GM03348 (cell line): Measurements from ENCODE around the gene AFF4.
"Not testable (repeated sequence)": the region's sequence is repeated elsewhere in the genome, so short reads cannot be mapped to it uniquely, and the experiment has no call there.

Experiments used
- DNase-seq: peaks from one replicate; pipeline ENCODE4 v3.0.0; 2012; ENCODE audit warnings: low spot score

AFF4 gene

DNA sequence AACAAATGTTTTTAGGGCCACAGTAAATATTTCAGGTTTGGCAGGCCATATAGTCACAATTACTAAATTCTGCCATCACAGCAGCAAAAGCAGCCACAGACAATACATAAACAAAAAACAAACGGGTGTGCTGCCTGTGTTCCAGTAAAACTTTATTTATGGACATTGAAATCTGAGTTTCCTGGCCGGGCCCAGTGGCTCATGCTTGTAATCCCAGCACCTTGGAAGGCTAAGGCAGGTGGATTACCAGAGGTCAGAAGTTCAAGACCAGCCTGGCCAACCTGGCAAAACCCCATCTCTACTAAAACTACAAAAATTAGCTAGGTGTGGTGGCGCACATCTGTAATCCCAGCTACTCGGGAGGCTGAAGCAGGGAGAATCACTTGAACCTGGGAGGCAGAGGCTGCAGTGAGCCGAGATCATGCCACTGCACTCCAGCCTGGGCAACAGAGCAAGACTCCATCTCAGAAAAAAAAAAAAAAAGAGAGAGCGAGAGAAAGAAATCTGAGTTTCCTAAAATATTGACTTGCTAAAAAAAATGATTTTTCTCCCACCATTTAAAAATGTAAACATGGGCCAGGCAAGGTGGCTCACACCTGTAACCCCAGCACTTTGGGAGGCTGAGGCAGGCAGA is 7.2 kb downstream of the AFF4 start:
- DNase-seq, result not testable (repeated sequence)

DNA sequence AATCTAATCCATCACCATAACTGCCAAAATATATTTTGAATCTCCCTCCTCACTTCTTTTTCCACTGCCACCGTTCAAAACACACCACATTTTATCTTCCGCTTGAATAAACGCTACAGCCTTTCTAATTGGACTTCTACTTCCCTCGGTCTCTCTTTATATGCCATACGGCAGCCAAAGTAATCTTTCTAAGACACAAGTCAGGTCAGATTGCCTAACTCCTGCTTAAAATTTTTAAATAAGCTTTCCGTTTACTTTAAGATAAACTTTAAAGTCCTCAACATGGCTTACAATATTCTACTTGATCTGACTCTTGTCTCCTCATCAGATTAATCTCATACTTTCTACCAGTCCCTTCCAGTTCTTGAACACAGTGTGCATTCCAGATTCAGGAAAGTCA is 9.7 kb downstream of the AFF4 start:
- no peak for DNase-seq

GRCh38 chr5:132952829-132953228 is 10.6 kb downstream of the AFF4 start:
- no peak for DNase-seq

- DNase-seq, result no peak
Observed at GRCh38 chr5:132951897-132952296, 11.5 kb downstream of the AFF4 start.

- DNase-seq, result no peak
Observed at GRCh38 chr5:132949136-132949535, 14.3 kb downstream of the AFF4 start.

GRCh38 chr5:132947671-132948070 is 15.8 kb downstream of the AFF4 start:
- DNase-seq, result no peak

DNA sequence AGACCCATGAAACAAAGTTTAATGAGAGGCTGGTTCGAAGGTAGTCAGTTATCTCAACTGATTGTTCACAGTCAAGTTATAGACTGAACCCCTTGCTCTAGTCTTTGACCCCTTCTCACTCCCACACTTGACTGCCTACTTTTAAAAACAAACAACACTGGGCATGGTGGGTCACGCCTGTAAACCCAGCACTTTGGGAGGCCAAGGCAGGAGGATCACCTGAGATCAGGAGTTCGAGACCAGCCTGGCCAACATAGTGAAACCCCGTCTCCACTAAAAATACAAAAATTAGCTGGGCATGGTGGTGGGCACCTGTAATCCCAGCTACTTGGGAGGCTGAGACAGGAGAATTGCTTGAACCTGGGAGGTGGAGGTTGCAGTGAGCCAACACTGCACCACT is 18.1 kb downstream of the AFF4 start:
- DNase-seq, result not testable (repeated sequence)

DNA sequence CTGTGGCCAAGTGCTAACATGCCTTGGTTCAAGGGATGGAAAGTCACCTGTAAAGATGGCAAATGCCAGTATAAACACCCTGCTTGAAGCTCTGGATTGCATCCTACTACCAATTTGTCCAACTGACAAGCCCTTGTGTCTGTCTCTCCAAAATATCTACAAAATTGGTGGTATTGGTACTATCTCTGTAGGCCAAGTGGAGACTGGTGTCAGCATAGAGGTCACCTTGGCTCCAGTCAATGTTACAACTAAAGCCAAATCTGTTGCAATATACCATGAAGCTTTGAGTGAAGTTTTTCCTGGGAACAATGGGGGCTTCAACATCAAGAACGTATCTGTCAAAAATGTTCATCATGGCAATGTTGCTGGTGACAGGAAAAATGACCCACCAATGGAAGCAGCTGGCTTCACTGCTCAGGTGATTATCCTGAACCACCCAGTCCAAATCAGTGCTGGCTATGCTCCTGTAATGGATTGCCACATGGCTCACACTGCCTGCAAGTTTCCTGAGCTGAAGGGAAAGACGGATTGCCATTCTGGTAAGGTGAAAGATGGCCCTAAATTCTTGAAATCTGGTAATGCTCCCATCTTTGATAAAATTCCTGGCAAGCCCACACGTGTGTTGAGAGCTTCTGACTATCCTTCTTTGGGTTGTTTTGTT is 19.9 kb downstream of the AFF4 start:
- DNase-seq, result no peak

GRCh38 chr5:132941331-132941730 is 22.1 kb downstream of the AFF4 start:
- no peak for DNase-seq

- DNase-seq, result no peak
Observed at GRCh38 chr5:132928062-132928407, 35.4 kb downstream of the AFF4 start.

DNA sequence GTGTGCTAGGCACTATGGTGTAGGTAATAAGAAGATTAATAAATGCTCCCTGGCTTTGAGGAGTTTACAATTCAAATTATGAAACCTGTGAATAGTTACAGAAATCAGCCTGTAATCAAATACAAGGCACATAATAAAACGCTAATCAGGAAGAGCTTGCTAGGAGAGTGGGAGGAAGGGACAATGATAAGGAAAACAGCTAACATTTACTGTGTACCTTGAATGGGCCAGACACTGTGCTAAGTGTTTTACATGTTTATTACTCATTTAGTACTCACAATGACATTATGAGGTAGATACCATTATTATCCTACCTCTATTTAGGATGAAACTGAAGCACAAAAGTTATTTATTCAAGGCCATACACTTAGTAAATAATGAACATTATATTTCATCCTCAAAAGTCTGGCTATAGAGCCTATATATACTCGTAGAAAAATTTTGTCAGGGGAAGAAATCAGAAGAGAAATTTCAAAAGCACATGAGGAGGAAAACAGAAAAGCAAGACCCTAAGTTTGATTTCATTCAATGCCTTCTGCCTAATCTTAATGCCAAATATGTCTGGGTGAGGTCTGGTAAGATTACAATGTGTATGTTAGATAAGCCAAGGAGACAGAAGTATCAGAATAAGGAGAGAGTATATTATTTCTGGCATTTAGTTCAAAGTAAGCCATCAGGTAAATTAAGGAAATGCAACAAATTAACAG is 35.9 kb downstream of the AFF4 start:
- DNase-seq, result no peak

DNA sequence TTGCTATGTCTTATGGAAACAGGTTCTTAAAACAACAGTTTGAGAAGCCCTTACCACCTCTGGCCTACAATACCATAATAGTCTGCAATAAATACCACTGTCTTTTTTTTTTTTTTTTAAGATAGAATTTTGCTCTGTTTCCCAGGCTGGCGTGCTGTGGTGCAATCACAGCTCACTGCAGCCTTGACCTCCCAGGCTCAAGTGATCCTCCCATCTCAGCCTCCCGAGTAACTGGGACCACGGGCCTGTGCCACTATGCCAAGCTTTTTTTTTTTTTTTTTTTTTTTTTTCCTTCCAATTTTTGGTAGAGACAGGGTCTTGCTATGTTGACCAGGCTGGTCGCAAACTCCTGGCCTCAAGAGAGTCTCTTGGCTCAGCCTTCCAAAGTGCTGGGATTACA is 37.0 kb downstream of the AFF4 start:
- no peak for DNase-seq

GRCh38 chr5:132916086-132916485 is 47.3 kb downstream of the AFF4 start:
- no peak for DNase-seq

- no peak for DNase-seq
Observed at GRCh38 chr5:132915681-132916080, 47.8 kb downstream of the AFF4 start.

DNA sequence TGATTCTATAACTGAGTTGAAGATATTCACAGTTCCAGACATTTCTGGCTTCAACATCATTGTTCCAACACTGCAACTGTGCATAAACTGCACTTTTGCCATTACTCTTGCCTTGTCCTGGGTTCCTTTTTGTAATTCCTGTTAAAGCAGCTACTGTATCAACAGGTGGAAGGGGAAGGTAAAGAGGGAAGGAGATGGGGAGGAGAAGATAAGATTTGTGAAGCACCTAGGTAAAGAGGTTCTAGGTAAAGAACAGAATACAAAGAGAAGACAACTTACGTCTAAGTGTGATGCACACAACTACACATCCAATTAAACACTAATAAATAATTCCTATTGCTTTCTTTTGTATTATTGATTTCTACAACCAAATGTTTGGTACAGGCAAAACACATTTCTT is 53.7 kb downstream of the AFF4 start:
- no peak for DNase-seq

DNA sequence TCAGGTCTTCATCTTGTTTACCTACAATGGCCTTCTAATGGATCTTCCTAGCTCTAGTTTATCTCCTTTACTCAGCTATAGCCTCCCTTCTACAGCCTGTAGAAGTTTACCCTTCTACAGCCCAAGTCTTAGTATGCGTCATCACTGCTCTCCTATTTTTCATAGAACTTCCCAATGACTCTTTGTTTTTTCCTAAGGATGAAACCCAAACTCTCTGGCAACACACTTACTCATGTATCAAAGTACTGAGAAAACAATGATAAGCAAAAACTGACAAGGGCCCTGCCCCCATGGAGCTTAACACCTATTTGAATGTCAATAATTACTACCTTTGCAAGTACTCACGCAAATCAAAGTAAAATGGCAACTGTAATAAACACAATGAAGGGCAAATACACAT is 56.3 kb downstream of the AFF4 start:
- DNase-seq, result no peak

DNA sequence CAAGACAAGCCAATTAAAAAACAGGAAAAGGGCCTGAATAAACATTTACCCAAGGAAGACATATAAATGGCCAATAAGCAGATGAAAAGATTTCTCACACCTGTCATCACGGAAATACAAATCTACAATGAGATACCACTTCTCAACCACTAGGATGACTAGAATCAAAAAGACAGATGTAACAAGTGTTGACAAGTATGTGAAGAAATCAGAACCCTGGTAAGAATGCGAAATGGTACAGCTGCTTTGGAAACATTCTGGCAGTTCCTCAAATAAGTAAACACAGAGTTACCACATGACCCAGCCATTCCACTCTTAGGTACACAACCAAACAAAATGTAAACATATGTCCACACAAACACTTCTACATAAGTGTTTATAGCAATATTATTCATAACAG is 57.5 kb downstream of the AFF4 start:
- no peak for DNase-seq

DNA sequence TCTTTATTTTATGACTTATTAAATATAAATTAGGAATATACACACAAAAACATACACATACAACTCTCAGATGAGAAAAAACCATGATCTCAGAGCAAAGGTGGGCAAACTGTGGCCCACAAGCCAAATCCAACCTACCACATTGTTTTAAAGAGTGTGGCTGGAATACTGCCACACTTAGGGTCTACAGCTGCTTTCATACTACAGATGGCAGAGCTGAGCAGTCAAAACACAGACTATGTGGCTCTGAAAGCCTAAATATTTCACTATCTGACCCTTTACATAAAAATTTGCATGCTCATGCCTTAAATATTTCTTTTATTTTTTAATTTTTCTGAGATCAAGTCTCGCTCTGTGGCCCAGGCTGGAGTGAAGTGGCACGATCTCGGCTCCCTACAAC is 61.7 kb downstream of the AFF4 start:
- DNase-seq, result no peak

DNA sequence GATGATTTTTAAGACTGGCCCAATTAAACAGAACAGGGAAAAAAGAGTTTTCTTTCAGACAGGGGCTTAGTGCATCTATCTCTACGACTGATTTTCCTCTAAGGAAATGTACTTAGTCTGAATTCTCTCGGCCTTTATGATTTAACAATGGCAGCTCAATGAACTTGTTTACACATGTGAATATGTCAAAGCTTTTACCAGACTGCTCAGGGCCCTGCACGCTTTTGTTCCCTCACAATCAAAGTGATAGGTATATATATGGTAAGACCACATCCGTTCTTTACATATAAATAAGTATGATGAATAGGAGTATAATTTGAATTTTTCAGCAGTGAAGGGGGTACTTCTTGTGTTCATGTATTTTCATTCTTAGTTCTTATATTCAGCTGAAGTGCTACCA is 62.4 kb downstream of the AFF4 start:
- no peak for DNase-seq

DNA sequence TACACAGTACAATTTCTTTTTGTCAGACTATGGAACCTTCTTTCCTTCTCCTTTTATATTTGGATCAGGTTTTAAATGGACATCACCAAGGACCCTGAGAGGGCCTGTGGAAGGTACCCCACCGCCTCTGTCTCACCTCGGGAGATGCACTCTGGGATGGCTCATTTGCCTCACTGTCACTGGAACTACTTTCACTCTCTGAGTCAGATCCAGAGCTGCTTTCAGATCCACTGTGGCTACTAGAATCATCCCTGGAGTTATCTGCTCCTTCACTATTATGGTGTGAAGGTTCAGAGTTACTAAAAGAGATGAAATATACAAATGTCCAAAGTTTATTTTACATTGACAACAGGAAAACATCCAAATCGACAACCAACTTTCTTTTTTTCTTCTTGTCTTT is 65.3 kb downstream of the AFF4 start:
- no peak for DNase-seq

GRCh38 chr5:132896685-132897084 is 66.7 kb downstream of the AFF4 start:
- no peak for DNase-seq

- no peak for DNase-seq
Observed at GRCh38 chr5:132895719-132896305, 67.6 kb downstream of the AFF4 start.

GRCh38 chr5:132890817-132891216 is 72.6 kb downstream of the AFF4 start:
- DNase-seq, result no peak
